GM18499 (cell line): ENCODE measurements around the gene STARD4.

Experiments used
- ATAC-seq: cut with Tn5 transposase; IDR thresholded peaks from one replicate; pipeline ENCODE4 v1.9.1; 2021; ENCODE audit warnings: moderate number of reproducible peaks; ENCODE audit not compliant: insufficient read depth, unreplicated experiment

Gene STARD4

GRCh38 chr5:111530298-111530740 lies 18.0 kb upstream of the STARD4 start:
- ATAC-seq = no peak

- ATAC-seq = no peak
These were observed 15.7 kb upstream of the STARD4 start for GRCh38 chr5:111528056-111528455.

GRCh38 chr5:111520908-111521307 lies 8.6 kb upstream of the STARD4 start:
- no peak for ATAC-seq

- ATAC-seq = no peak
These were observed 6.4 kb upstream of the STARD4 start for GRCh38 chr5:111518777-111519176.

- ATAC-seq = no peak
These were observed 5.6 kb upstream of the STARD4 start for GRCh38 chr5:111517853-111518501.

- ATAC-seq = no peak
These were observed 1.8 kb upstream of the STARD4 start for GRCh38 chr5:111514087-111514486.

- no peak for ATAC-seq
These were observed 791 bp upstream of the STARD4 start for GRCh38 chr5:111513131-111513520.

- ATAC-seq = no peak
These were observed 432 bp downstream of the STARD4 start for GRCh38 chr5:111511831-111512374.

- no peak for ATAC-seq
These were observed 1.0 kb downstream of the STARD4 start for GRCh38 chr5:111511174-111511830.

GRCh38 chr5:111509119-111509518 lies 3.2 kb downstream of the STARD4 start:
- ATAC-seq = no peak

- ATAC-seq = no peak
These were observed 5.1 kb downstream of the STARD4 start for GRCh38 chr5:111507276-111507675.

GRCh38 chr5:111505096-111505495 lies 7.2 kb downstream of the STARD4 start:
- ATAC-seq = no peak

- ATAC-seq = no peak
These were observed 9.4 kb downstream of the STARD4 start for GRCh38 chr5:111502956-111503355.

GRCh38 chr5:111498346-111498745 lies 14.0 kb downstream of the STARD4 start:
- no peak for ATAC-seq

GRCh38 chr5:111495159-111495558 lies 17.2 kb downstream of the STARD4 start:
- ATAC-seq = no peak

- no peak for ATAC-seq
These were observed 17.9 kb downstream of the STARD4 start for GRCh38 chr5:111494355-111494999.

GRCh38 chr5:111493031-111493430 lies 19.3 kb downstream of the STARD4 start:
- no peak for ATAC-seq

- no peak for ATAC-seq
These were observed 24.0 kb downstream of the STARD4 start for GRCh38 chr5:111488353-111488752.

- ATAC-seq = no peak
These were observed 25.4 kb downstream of the STARD4 start for GRCh38 chr5:111486926-111487325.

GRCh38 chr5:111486055-111486454 lies 26.3 kb downstream of the STARD4 start:
- ATAC-seq = no peak

- ATAC-seq = no peak
These were observed 32.0 kb downstream of the STARD4 start for GRCh38 chr5:111480346-111480745.
